GM18858 (cell line): ENCODE measurements around the gene HLF.

ENCODE experiments used
- ATAC-seq: cut with Tn5 transposase; IDR thresholded peaks from one replicate; pipeline ENCODE4 v1.9.1; 2021; ENCODE audit not compliant: unreplicated experiment

Gene HLF

DNA sequence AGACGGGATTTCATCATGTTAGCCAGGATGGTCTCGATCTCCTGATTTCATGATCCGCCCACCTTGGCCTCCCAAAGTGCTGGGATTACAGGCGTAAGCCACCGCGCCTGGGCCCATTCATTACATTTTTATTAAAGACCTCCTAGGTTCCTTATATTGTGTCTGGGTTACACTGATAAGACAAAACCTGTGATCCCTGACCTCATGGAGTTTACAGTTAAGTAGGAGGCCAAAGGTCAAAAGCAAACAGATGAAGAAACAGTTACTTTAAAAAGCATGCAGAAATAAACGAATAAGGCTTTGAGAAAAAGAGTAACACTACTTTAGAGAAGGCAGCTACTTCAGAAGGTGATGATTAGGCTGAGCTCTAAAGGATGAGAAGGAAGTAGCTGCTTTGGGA, 14.9 kb upstream of the HLF start:
- no peak for ATAC-seq

DNA sequence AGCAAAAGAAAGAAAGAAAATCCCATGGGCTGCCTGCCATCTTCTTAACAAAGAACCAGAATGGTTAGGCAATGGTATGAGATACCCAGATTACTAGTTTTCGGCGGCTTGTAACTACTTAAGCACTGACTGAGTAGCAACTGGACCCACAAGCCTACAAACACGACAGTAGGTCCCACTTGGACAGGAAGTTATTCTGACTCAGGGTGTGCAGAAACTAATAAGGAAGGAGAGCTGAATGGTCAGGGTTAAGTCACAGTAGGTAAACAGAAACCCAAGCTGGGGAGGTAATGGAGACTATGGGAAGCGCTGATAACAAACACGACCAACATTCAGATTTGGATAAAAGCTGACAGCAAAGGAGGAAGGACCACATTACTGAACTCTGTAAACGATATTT, 10.4 kb upstream of the HLF start:
- no peak for ATAC-seq

DNA sequence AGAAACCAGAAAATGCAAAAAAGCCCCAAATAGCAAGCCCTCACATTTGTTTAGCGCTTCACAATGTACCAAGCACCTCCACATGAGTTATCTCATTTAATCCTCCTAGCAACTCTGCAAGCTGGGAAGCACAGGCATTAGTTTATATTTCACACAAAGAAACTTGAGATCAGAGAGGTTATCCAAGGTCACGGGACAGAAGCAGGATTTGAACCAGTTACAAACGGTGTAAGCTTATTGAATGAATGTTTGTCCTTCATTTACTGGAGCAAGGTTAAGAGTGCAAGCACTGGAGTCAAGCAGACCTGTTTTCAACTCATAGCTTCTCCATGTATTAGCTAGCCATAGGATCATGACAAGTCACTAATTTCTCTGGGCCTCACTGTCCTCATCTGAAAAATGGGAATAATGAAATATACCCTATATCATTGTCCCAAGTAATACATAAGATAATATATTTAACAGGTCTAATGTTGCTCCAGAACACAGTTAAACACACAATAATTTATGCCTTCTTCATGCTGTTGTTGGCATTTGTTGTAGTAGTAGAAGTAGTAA, 6.1 kb upstream of the HLF start:
- no peak for ATAC-seq

DNA sequence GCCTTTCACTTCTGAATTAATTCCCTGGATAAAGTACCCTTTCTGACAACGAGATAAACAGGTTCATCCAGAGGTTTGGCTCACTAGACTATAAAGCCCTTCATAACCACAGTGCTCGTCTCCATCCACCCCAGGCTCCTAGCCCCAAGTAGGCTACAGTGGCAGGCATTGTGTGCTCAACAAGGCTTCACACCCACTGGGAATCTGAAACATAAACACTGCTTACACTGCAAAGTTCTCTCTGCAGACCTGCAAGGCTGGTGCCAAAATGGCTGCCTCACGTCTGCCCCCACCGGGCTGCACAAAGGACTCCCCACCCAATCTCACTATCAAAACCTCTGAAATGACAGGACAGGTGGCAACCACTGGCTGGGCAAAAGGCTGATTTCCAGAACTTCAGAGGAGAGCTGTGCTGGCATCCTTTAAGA, 5.1 kb upstream of the HLF start:
- ATAC-seq: no peak

DNA sequence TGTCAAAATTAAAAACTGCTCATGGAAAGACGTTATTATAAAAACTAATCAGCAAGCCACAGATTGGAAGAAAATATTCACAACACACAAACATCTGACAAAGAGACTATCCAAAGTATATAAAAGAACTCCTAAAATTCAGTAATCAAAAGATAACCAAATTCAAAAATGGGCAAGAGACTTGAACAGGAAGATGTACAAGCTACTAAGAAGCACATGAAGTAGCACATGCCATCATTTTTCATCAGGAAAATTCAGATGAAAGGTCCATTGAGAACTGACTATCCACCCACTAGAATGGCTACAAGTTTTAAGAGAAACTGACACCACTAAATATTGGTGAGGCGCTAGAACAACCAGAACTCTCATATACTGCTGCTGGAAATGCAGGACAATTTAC, 3.4 kb upstream of the HLF start:
- no peak for ATAC-seq

DNA sequence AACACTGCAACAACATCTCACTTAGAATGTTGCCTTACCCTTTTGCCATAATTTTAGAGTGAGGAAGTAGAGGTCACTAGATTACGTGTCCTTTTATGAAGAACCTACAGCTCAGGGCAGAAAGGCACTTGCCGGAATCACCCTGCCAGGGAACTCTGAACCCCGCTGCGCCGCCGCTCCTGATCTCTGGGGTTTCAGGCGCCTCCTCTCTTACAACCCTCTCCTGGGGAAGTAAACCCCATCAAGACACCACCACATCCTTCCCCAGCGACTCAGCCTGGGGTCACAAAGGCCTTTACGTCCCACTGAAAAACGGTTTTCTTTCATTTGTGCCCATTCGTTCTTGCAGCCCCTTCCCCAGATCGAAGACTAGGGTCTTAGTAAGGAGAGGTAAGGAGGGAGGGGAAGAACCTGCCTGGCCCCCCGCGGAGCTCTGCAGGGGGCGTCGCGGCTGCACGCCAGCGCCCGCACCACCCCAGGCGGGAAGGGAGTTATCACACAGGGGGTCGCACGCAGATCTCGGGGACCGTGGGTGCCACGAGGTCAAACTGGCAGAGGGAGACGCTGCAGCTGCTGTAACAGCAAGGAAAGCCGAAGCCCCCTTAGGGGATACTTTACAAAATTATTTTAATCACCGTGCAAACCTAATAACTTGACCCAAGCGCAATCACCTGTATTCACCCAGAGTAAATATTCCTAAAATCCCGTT, 1.0 kb upstream of the HLF start:
- no peak for ATAC-seq

DNA sequence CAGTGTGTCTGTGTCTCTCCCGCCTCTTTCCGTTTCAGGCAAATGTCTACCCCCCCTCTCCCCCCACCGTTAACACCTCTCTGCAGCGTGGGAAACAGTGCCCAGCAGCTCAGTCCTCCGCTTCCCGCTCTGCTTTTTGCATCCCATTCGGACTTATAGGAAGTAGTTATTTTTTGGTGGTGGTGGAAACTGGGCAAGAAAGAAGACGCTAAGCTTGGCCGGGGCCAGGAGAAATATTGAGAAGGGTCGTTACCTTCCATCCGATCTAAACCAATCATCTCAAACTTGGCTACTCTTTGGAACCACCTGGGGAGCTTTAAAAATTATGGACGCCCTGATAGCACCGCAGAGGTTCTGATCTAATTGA, 499 bp upstream of the HLF start:
- ATAC-seq: no peak

DNA sequence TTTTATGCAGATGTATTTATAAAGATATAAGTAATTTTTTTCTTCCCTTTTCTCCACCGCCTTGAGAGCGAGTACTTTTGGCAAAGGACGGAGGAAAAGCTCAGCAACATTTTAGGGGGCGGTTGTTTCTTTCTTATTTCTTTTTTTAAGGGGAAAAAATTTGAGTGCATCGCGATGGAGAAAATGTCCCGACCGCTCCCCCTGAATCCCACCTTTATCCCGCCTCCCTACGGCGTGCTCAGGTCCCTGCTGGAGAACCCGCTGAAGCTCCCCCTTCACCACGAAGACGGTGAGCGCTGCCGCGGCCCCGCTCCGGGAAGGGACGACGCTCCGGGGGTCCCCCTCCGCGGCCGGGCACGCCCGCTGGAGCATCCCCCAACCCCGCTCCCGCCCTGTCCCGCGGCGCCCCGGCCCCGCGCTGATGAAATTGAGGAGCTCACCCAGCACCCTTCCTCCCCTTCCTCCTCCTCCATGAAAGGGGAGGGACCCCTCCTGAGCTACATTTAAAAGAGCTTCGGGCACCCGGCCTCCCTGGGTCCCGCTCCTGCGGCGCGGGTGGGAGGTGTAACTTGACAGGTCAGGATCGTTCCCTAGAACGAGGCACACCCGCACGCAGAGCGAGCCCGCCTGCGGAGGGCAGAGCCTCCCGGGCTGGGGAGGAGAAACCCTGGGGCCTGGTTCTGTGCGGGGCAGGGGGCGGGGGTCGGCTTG, 706 bp downstream of the HLF start:
- no peak for ATAC-seq

DNA sequence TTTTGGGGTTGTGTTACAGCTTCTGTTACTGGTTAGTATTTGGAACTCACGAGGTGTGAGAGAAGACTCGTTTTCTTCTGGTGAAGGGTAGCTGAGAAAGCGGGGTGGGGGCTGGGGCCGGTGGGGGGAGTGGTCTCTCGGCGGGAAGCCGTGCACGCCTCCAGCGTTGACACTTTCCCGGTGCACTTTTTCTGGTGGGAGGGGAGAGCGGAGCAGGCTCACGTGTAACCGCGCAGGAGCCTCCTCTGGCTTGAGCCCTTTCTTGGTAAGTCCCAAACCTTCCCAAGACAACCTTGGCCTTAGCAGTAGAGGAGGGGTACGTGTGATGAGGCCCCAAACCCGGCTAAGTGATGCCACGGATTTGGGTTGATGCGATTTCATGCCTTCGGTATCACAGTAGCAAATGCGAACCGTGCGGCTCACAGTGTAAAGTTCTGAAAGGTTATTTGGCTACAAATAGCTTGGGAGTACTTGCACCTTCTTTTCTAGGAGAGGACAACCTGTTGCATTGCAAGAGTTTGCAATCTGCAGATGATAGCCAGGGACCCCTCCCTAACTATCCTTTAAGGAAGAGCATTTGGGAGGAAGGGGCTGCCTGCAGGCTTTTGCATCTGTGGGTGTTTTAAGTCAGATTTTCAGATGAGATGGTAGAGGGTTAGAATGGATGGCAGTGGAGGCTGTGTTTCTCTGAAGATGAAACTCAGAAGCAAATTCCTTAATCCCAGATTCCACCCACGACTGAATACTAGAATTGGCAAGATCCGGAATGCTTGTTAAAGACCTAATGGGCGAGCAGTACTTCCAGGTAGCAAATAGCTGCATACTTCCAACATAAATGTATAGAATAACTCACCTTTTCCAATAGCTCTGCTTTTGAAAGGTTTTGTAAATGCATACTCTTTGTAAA, 1.5 kb downstream of the HLF start:
- ATAC-seq: no peak

DNA sequence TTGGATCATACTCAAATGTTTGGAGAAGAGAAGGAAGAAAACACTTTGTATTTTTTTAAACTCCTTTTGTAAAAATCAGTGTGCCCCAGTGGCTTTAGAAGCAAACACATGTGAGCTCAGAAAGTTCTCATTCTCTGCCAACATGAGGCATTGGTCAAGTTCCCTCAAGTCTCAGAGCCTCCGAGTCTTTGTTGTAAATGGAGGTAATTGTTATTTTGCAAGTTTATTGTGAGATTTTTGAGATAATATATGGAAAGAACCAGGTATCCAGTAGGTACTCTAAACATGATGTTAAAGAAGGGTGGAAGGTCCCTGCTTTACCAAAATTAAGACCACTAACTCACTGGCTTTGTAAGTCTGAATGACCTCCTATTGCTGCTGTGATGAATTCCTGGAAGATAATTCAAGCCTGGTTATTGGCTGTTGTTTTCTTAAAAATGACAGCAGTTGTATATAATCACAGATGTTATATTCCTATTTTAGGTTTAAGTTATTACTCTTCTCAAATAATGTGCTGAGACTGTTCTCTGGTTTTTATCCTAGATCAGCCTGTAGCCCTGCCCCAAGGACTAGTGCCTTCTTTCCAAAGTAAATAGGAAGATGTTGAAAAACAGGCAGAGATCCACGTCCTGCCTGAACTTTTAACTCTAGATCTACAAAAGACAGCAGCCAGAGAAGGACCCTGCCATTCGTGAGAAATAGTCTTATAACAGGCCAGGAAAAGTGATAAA, 2.4 kb downstream of the HLF start:
- ATAC-seq: no peak

DNA sequence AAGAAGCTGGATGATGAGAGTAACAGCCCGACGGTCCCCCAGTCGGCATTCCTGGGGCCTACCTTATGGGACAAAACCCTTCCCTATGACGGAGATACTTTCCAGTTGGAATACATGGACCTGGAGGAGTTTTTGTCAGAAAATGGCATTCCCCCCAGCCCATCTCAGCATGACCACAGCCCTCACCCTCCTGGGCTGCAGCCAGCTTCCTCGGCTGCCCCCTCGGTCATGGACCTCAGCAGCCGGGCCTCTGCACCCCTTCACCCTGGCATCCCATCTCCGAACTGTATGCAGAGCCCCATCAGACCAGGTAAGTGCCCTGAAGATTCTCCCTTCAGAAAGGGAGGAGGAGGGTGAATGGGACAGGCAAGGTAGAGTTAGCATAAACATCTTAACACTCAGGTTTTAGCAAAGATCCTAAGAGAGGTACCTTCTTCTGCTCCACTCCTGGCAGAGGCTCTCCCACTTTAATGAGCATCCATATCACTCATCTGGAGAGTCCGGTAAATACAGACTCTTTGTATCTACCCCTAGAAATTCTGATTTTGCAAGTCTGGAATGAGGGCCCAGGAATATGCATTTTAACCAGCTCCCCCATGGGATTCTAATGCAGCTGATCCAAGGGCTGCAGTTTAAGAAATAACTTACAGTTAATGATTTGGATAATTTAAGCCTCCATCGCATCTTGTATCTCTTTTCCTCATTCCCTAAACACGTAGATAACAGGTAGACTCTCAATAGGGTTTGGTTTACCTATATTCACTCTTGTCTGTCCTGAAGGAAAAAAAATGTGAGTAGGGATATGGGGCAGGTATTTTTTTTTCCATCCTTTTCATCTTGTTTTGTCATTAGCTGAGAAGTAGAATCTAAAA, 3.3 kb downstream of the HLF start:
- ATAC-seq: no peak

DNA sequence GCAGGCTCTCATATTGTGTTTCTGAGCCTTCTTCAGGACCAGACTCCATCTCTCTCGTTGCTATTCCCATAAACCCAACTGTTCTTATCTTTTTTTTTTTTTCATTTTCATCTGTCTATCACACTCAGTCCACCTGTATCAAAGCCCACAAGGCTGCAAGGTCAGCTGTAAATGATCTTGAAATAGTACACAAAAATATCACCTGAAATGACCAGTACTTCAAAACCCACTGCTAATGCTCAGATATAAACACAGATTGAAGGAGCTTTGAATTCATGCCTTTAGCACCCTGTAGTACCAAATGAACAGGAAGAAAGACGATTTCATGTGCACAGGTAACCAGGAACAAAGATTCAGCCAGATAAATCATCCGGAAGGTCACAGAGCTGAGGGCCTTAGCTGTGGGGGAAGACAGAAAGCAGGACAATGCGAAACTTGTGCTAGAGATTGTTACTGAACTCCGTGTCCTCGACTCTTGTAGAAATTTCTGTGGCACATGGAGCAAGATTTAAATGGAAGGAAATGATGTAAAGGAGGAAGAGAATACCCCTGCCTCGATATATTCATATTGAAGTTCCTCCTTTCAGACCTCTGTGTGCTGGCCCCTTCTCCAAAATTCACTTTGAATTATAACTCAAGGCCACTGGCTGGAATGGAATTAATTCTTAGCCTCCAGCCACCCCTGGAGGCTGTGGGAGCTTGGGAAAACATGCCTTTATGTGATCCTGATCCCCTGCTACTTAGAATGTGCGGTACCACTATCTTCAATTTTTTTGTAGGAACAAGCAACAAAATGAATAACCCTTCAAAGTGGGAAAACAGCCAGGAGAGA, 4.1 kb downstream of the HLF start:
- no peak for ATAC-seq

DNA sequence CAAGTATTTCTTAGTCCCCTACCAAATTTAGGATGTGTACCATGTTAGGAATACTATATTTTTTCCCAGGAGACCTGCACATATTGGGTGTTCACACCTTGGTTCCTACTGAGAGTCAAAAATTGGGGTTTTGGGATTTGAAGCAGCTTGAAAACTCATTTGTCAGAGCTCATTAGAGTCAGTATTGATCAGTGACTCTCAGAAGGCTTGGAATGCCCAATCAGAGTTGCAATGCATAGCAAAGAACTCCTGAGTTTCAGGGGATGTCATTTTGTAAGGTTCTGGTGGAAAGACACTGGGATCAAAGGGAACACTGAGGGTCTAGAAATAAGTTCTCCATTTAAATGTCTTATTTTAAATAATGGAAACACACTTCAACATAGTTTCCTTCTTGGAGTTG, 5.1 kb downstream of the HLF start:
- ATAC-seq: no peak

DNA sequence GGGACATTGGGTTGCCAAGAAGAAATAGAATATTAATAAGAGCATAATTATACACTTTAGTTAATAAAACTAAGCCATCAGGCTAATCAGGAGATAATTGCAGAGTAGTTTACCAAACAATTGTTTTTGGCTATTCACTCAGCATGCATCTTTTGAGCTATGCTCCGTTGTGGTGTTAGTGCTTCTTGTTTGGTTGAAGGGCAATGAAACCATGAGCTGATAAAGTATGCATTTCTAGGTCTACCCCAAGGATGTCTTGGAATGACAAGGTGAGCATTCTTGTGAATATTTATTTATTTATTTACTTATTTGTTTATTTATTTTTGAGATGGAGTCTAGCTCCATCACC, 6.4 kb downstream of the HLF start:
- ATAC-seq: no peak

DNA sequence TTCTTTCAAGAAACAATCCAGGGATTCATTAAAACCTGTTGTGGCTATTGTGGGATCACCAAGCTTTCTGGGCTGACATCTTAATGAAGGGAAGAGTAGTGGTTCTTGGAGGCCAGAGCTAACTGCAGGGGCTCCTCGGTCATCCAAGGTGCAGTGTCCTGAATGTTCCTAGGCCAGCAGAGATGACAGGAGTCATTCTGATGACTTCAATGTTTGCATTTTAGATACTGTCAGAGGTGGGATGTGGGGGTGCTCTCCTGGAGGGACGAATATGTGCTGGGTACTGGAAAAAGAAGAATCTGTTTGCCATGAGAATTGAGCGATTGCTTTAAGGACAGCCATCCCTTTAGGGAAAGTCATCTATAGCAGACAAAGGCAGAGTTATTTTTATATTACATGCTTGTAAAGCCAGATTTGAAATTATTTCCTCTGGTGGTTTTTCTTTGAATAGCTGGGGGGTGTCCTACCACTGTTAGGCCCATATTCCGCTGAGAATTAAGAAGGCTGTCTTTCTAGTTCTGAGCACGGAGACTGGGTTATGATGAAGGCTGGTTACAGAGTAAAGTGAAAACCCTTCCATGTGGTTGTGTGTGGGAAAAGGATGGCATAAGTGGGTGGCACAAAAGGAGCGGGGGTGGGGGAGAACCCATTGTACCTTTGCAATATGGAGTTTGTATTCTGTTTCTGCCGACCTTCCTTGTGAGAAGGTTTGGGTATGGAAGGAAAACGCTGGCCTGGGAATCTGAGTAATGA, 7.4 kb downstream of the HLF start:
- ATAC-seq: no peak

DNA sequence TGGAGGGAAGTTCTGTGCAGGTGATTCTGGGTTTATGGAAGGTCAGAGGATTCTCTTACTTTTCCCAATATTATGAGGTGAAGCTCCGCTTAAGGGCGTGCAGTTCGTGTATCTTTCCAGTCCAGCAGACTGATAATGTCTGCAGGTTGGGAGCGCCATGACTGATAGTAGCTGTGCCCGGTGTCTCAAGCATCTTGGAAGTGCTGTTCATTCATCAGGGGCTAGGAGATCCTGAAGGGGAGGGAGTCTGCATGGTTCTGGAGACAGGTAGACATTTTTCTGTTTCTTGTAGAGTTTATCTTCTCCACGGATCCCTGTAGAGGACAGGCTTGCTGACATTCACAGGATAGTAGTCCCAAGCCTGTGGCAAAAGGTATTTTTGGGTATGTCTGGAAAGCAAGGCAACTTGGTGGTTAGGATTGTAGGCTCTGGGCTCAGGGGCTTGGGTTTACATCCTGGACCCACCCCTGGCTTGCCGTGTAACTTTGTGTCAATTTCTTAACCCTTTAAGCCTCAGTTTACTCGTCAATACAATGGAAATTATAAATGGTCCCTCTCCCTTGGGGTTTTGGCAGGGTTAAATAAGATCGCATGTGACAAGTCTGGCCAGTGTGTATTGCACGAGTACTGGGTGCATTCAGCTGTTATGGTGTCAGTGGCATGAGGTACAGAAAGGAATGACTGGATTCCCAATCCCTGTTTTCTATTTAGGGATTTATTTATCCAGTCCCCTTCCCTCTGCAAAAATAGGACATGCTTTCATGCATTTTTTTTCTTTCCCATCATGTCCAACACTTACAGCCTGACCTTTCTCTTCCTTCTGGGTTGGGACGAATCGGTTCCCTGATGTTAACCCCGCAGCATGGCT, 8.2 kb downstream of the HLF start:
- ATAC-seq: no peak

DNA sequence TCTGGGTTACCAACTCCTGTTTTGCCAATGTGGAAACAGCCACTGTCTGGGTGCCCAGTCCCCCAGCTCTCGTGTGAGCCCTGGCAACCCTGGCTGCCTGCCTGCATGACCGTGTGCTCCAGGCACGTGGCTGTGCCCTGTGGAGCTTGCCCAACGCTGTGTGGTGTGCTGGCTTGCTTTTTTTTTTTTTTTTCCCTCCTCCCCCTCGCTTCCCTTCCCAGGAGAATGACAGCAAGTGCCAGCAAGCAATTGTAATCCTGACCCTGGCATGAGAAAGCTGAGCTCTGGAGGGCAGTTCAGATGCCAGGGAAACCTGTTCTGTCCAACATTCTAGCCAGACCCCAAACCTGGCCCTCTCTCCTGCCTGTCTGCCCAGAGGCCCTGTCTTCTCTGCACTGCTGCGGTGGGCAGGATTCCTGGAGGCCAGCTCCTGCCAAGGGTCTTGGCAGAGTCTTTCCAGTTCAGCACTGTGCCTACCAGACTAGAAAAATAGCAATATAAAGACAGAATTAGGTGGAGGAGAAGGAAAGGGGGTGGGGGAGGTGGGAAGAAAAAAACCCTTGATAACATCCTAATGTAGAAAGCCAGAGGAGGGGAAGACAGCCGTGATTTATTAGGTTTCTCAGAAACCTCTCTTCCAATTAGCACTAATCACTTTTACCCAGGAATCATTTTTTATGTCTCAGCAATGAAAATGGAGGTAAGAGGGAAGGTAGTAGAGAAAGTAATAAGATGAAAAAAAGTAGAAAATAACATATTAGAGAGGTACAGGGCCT, 9.0 kb downstream of the HLF start:
- no peak for ATAC-seq
